Left lung (tissue), 10 donors: ENCODE measurements around the gene TMPRSS5. TPM values are rescaled to one million over a fixed set of nuclear protein-coding genes. Genes with fewer than 3 reads are reported as not detected.
"Not testable (repeated sequence)": the region's sequence is repeated elsewhere in the genome, so short reads cannot be mapped to it uniquely, and the experiment has no call there.

Experiments used
- ATAC-seq: fragments of 200-7000 bp; cut with Tn5 transposase; one replicate; pipeline ENCODE4 v1.9.1; 2020; ENCODE audit warnings: moderate library complexity
- DNase-seq, 4 donors: peaks; one replicate each; pipeline ENCODE4 v3.0.0-alpha.2; 2013 to 2020
- H3K27ac ChIP-seq, 2 donors: fragments of 200-600 bp; sonication (generic) in 1 of 2; one replicate each; pipeline versions ENCODE4 v1.5.0 to v1.8.0; 2020 to 2021
- H3K27me3 ChIP-seq, 2 donors: fragments of 200-600 bp; sonication (generic) in 1 of 2; one replicate each; pipeline versions ENCODE4 v1.5.0 to v1.8.0; 2020 to 2021
- H3K36me3 ChIP-seq, 2 donors: fragments of 200-600 bp; sonication (generic) in 1 of 2; one replicate each; pipeline versions ENCODE4 v1.5.0 to v1.8.0; 2020 to 2021
- H3K4me1 ChIP-seq, 2 donors: fragments of 200-600 bp; one replicate each; pipeline ENCODE4 v1.8.0; 2021
- H3K4me3 ChIP-seq, 2 donors: fragments of 200-600 bp; sonication (generic) in 1 of 2; one replicate each; pipeline versions ENCODE4 v1.5.0 to v1.8.0; 2020 to 2021; ENCODE audit warnings: mild to moderate bottlenecking in 1 of 2
- H3K9me3 ChIP-seq, 2 donors: fragments of 200-600 bp; sonication (generic) in 1 of 2; one replicate each; pipeline versions ENCODE4 v1.5.0 to v1.8.0; 2020 to 2021
- intact Hi-C, 2 donors: fragments of 100-400 bp; cut with DNase I; formaldehyde crosslinking; loops; one replicate each; pipeline versions ENCODE4 v1.11.2 to v1.14.2; 2022
- polyA plus RNA-seq, 6 donors: library from polyadenylated mRNA; unstranded; fragments of 120-200 nt; gene quantifications; one replicate each; pipeline ENCODE4 v1.2.1, GENCODE V29; 2013; ENCODE audit not compliant: insufficient read length in 6 of 6
- total RNA-seq, 2 donors: library from RNA; stranded (reverse); fragmentation: NEBNext Ultra II Directional; extraction: Animal tissue kit (Norgen Biotek cat#: 25700); gene quantifications; one replicate each; pipeline ENCODE4 v1.2.1, GENCODE V29; 2021
- TF ChIP-seq, protein P1 (sequence below), 2 donors: fragments of 200-600 bp; sonication (generic) in 1 of 2; IDR thresholded peaks; one replicate each; pipeline versions ENCODE4 v1.5.0 to v1.8.0; 2021; ENCODE audit warnings: antibody characterized with exemption in 2 of 2
- donor health status: DM: no; HTN: yes; CAD: no.
- donor health status: DM: no; HTN: no; CAD: no.

The TMPRSS5 gene
- total and polyA plus RNA-seq, 8 donors = 0.23 to 2.3 (median 1.4) TPM

- TF ChIP-seq, protein P1, sequence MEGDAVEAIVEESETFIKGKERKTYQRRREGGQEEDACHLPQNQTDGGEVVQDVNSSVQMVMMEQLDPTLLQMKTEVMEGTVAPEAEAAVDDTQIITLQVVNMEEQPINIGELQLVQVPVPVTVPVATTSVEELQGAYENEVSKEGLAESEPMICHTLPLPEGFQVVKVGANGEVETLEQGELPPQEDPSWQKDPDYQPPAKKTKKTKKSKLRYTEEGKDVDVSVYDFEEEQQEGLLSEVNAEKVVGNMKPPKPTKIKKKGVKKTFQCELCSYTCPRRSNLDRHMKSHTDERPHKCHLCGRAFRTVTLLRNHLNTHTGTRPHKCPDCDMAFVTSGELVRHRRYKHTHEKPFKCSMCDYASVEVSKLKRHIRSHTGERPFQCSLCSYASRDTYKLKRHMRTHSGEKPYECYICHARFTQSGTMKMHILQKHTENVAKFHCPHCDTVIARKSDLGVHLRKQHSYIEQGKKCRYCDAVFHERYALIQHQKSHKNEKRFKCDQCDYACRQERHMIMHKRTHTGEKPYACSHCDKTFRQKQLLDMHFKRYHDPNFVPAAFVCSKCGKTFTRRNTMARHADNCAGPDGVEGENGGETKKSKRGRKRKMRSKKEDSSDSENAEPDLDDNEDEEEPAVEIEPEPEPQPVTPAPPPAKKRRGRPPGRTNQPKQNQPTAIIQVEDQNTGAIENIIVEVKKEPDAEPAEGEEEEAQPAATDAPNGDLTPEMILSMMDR (IDR thresholded peaks at IDR 0.05) = no peak
- Histone ChIP-seq H3K9me3 (no peaks in the 10 kb centered on the region), H3K27ac (no peak overlapping the region), H3K36me3 (no peaks in the 10 kb centered on the region), H3K27me3 (no peaks in the 10 kb centered on the region), H3K4me3 (no peak overlapping the region), H3K4me1 (no peaks in the 10 kb centered on the region)
- ATAC-seq (no peak), DNase-seq (no peak)
- intact Hi-C loops = no loop called here
Measured at GRCh38 chr11:113724778-113725177, 18.7 kb upstream of the TMPRSS5 start.

- Histone ChIP-seq H3K4me1 (no peaks in the 10 kb centered on the region), H3K9me3 (no peaks in the 10 kb centered on the region), H3K36me3 (no peaks in the 10 kb centered on the region), H3K27me3 (no peaks in the 10 kb centered on the region), H3K27ac (no peak overlapping the region), H3K4me3 (no peak overlapping the region)
- intact Hi-C loops = no loop called here
- TF ChIP-seq, protein P1 (IDR thresholded peaks at IDR 0.05) = no peak
- DNase-seq = no peak
- no peak for ATAC-seq
Measured at GRCh38 chr11:113723787-113724186, 17.7 kb upstream of the TMPRSS5 start.

- Histone ChIP-seq H3K27me3 (no peaks in the 10 kb centered on the region), H3K4me3 (no peak overlapping the region), H3K4me1 (no peaks in the 10 kb centered on the region), H3K9me3 (no peaks in the 10 kb centered on the region), H3K27ac (no peak overlapping the region), H3K36me3 (no peaks in the 10 kb centered on the region)
- TF ChIP-seq, protein P1 (IDR thresholded peaks at IDR 0.05) = no peak
- intact Hi-C loops = no loop called here
- ATAC-seq = no peak
- DNase-seq = no peak
Measured at GRCh38 chr11:113722934-113723333, 16.8 kb upstream of the TMPRSS5 start.

DNA sequence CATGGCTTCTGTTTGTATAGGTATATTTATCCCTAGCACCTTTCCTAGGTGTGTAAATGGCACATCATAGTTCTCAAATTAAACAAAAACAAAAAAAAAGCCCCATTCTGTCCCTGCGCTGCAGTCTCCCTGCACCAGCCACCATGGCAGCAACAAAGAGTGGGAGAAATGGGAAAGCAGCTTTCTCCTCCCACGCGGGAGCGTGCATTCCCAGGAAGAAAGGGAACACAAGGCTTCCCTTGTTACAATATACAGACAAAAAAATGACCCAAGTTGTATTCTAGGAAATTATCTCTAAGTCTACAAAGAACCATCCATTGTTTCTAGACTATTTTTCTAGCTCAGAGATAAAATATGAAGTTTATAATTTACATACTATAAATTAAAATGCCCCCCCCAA is 16.1 kb upstream of the TMPRSS5 start:
- H3K36me3 ChIP-seq = no peaks in the 10 kb centered on the region
- H3K4me1 ChIP-seq = no peaks in the 10 kb centered on the region
- intact Hi-C loops = no loop called here
- no peak for ATAC-seq
- TF ChIP-seq, protein P1 (IDR thresholded peaks at IDR 0.05) = no peak
- no peak for DNase-seq
- no peaks in the 10 kb centered on the region for H3K27me3 ChIP-seq
- no peaks in the 10 kb centered on the region for H3K9me3 ChIP-seq
- no peak overlapping the region for H3K27ac ChIP-seq
- H3K4me3 ChIP-seq = no peak overlapping the region

GRCh38 chr11:113721462-113722066 is 15.5 kb upstream of the TMPRSS5 start:
- intact Hi-C loops = no loop called here
- DNase-seq = no peak
- no peak for ATAC-seq
- Histone ChIP-seq H3K27ac (no peak overlapping the region), H3K4me1 (no peaks in the 10 kb centered on the region), H3K4me3 (no peak overlapping the region), H3K27me3 (no peaks in the 10 kb centered on the region), H3K9me3 (no peaks in the 10 kb centered on the region), H3K36me3 (no peaks in the 10 kb centered on the region)
- TF ChIP-seq, protein P1 (IDR thresholded peaks at IDR 0.05) = no peak

- DNase-seq, H3K4me3 ChIP-seq, H3K27me3 ChIP-seq, H3K9me3 ChIP-seq, H3K4me1 ChIP-seq, H3K27ac ChIP-seq, H3K36me3 ChIP-seq, intact Hi-C loops, ATAC-seq: not testable (repeated sequence)
Measured at GRCh38 chr11:113720478-113720877, 14.4 kb upstream of the TMPRSS5 start.
